Measurements from ENCODE around the gene VPREB3. TPM values are rescaled to one million over a fixed set of nuclear protein-coding genes. Genes with fewer than 3 reads are reported as not detected.

VPREB3 gene
- total and polyA plus RNA-seq, 7 donors, result 0.61 to 3.2 (median 0.85) TPM

- WGBS, 3 donors, result 65 to 70% (median 66%) methylated on average over 15 of the region's 15 CpGs
- no peaks in the 10 kb centered on the region for H3K27me3 ChIP-seq (ENCODE audit: insufficient read depth in 3 of 3, low read length in 2 of 3)
- no peak for TF ChIP-seq CTCF (IDR thresholded peaks at IDR 0.05)
- H3K4me1 ChIP-seq, result peaks cover 6% of the 10 kb centered on the region
- H3K27ac ChIP-seq, result no peak overlapping the region
- DNase-seq (no peak), ATAC-seq (no peak)
- no peaks in the 10 kb centered on the region for H3K9me3 ChIP-seq
- no peaks in the 10 kb centered on the region for H3K36me3 ChIP-seq (ENCODE audit: insufficient read depth in 1 of 2, low read depth in 1 of 2)
- intact Hi-C loops (cut with DNase I), result no loop called here
- no peak overlapping the region for H3K4me3 ChIP-seq
These were observed 26.8 kb upstream of the VPREB3 start for GRCh38 chr22:23781065-23781464.

GRCh38 chr22:23780146-23780748 is 26.0 kb upstream of the VPREB3 start:
- Histone ChIP-seq H3K27me3 (ENCODE audit: insufficient read depth in 3 of 3, low read length in 2 of 3) (no peaks in the 10 kb centered on the region), H3K36me3 (ENCODE audit: insufficient read depth in 1 of 2, low read depth in 1 of 2) (no peaks in the 10 kb centered on the region), H3K4me1 (no peaks in the 10 kb centered on the region), H3K9me3 (no peaks in the 10 kb centered on the region), H3K4me3 (no peak overlapping the region), H3K27ac (no peak overlapping the region)
- TF ChIP-seq CTCF (IDR thresholded peaks at IDR 0.05), result no peak
- no peak for DNase-seq
- 91 to 95% (median 92%) methylated on average over 20 of the region's 20 CpGs for WGBS, 3 donors
- intact Hi-C loops (cut with DNase I), result no loop called here
- no peak for ATAC-seq

DNA sequence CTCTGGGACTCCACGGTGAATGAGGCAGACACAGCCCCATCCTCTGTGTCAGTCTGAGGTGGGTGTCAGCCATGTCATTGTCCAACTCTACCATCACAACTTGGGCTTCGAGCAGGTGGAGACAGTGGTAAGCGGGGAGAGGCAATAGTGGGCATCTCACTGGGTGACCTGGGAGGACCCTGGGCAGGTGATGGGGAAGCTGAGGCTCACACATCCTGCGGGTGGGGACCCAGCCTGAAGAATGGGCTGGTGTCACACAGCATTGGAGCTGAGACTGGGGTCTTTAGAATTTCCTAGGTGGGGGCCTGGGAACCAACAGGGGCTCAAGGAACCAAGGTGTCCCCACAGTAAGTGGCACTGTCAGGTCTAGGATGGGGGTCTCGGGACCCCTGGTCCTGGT is 25.5 kb upstream of the VPREB3 start:
- Histone ChIP-seq H3K27me3 (ENCODE audit: insufficient read depth in 3 of 3, low read length in 2 of 3) (no peaks in the 10 kb centered on the region), H3K4me3 (no peak overlapping the region), H3K9me3 (no peaks in the 10 kb centered on the region), H3K4me1 (no peaks in the 10 kb centered on the region), H3K27ac (no peak overlapping the region), H3K36me3 (ENCODE audit: insufficient read depth in 1 of 2, low read depth in 1 of 2) (no peaks in the 10 kb centered on the region)
- no peak for ATAC-seq
- no peak for TF ChIP-seq CTCF (IDR thresholded peaks at IDR 0.05)
- DNase-seq, result no peak
- 89 to 96% (median 92%) methylated on average over 5 of the region's 5 CpGs for WGBS, 3 donors
- intact Hi-C loops (cut with DNase I), result no loop called here

- WGBS, 3 donors, result 90 to 91% (median 91%) methylated on average over 15 to 16 of the region's 16 CpGs
- no peaks in the 10 kb centered on the region for H3K36me3 ChIP-seq (ENCODE audit: insufficient read depth in 1 of 2, low read depth in 1 of 2)
- no peaks in the 10 kb centered on the region for H3K4me1 ChIP-seq
- DNase-seq, result no peak
- no peak for ATAC-seq
- intact Hi-C loops (cut with DNase I), result no loop called here
- H3K27ac ChIP-seq, result no peak overlapping the region
- no peak for TF ChIP-seq CTCF (IDR thresholded peaks at IDR 0.05)
- no peaks in the 10 kb centered on the region for H3K9me3 ChIP-seq
- H3K27me3 ChIP-seq (ENCODE audit: insufficient read depth in 3 of 3, low read length in 2 of 3), result no peaks in the 10 kb centered on the region
- no peak overlapping the region for H3K4me3 ChIP-seq
These were observed 24.9 kb upstream of the VPREB3 start for GRCh38 chr22:23779083-23779482.

GRCh38 chr22:23778577-23778900 is 24.3 kb upstream of the VPREB3 start:
- H3K4me1 ChIP-seq, result peaks cover under 1% of the 10 kb centered on the region

More at GRCh38 chr22:23778577-23778900, 24.3 kb upstream of the VPREB3 start:
- TF ChIP-seq CTCF (IDR thresholded peaks at IDR 0.05), result no peak
- Histone ChIP-seq H3K9me3 (no peaks in the 10 kb centered on the region), H3K4me3 (no peak overlapping the region), H3K27me3 (ENCODE audit: insufficient read depth in 3 of 3, low read length in 2 of 3) (no peaks in the 10 kb centered on the region), H3K27ac (no peak overlapping the region), H3K36me3 (ENCODE audit: insufficient read depth in 1 of 2, low read depth in 1 of 2) (no peaks in the 10 kb centered on the region)
- WGBS, 3 donors, result 90 to 93% (median 91%) methylated on average over 3 of the region's 3 CpGs
- ATAC-seq (no peak), DNase-seq (no peak)
- intact Hi-C loops (cut with DNase I), result no loop called here

Data from psoas muscle (tissue), 8 donors.